ENCODE data around the gene TENM4.

The TENM4 gene

GRCh38 chr11:79047321-79047720 is 393.5 kb downstream of the TENM4 start:
- Histone ChIP-seq H3K4me3 (ENCODE audit: low read depth, low read length) (no peak overlapping the region), H3K9me3 (ENCODE audit: control insufficient read depth, insufficient read depth, low read depth, low read length) (no peaks in the 10 kb centered on the region), H3K36me3 (ENCODE audit: control insufficient read depth in 2 of 2, insufficient read depth in 1 of 2, low read length in 2 of 2) (no peaks in the 10 kb centered on the region), H3K27ac (ENCODE audit: extremely low read depth, low read depth, low read length) (no peak overlapping the region), H3K4me1 (ENCODE audit: control insufficient read depth, insufficient read depth, low read length) (no peaks in the 10 kb centered on the region)
- ChIA-PET CTCF (no interaction called here), POLR2A (no interaction called here)
- TF ChIP-seq ZNF596 (tag by site-specific recombination; IDR thresholded peaks at IDR 0.05): no peak
- no peak for TF ChIP-seq ZNF529 (tag by site-specific recombination; IDR thresholded peaks at IDR 0.05; ENCODE audit: insufficient replicate concordance)
- no peak for TF ChIP-seq IKZF3 (tag by site-specific recombination; IDR thresholded peaks at IDR 0.05)

GRCh38 chr11:79046366-79046765 is 394.5 kb downstream of the TENM4 start:
- TF ChIP-seq ZNF280D (tag by site-specific recombination; IDR thresholded peaks at IDR 0.05): no peak
- no peak for TF ChIP-seq IKZF3 (tag by site-specific recombination; IDR thresholded peaks at IDR 0.05)
- TF ChIP-seq ZBTB21 (tag by site-specific recombination; IDR thresholded peaks at IDR 0.05): peak; percentile 27; the same call in 1 of the 2 replicates
- TF ChIP-seq ATF2 (tag by site-specific recombination; IDR thresholded peaks at IDR 0.05; ENCODE audit: low read depth): 0 out of 2 replicates have a peak, but pooled peaks have one; percentile 26
- ChIA-PET CTCF (no interaction called here), POLR2A (no interaction called here)
- no peak overlapping the region for H3K27ac ChIP-seq (ENCODE audit: extremely low read depth, low read depth, low read length)
- no peak overlapping the region for H3K4me3 ChIP-seq (ENCODE audit: low read depth, low read length)
- H3K4me1 ChIP-seq (ENCODE audit: control insufficient read depth, insufficient read depth, low read length): no peaks in the 10 kb centered on the region
- H3K9me3 ChIP-seq (ENCODE audit: control insufficient read depth, insufficient read depth, low read depth, low read length): no peaks in the 10 kb centered on the region
- no peaks in the 10 kb centered on the region for H3K36me3 ChIP-seq (ENCODE audit: control insufficient read depth in 2 of 2, insufficient read depth in 1 of 2, low read length in 2 of 2)

GRCh38 chr11:79045800-79046304 is 395.0 kb downstream of the TENM4 start:
- Histone ChIP-seq H3K4me1 (ENCODE audit: control insufficient read depth, insufficient read depth, low read length) (no peaks in the 10 kb centered on the region), H3K9me3 (ENCODE audit: control insufficient read depth, insufficient read depth, low read depth, low read length) (no peaks in the 10 kb centered on the region), H3K27ac (ENCODE audit: extremely low read depth, low read depth, low read length) (no peak overlapping the region), H3K36me3 (ENCODE audit: control insufficient read depth in 2 of 2, insufficient read depth in 1 of 2, low read length in 2 of 2) (no peaks in the 10 kb centered on the region), H3K4me3 (ENCODE audit: low read depth, low read length) (no peak overlapping the region)
- CTCF ChIA-PET: no interaction called here
- POLR2A ChIA-PET: no interaction called here
- TF ChIP-seq ZFP69B (tag by site-specific recombination; IDR thresholded peaks at IDR 0.05): no peak
- TF ChIP-seq ZXDB (tag by site-specific recombination; IDR thresholded peaks at IDR 0.05): no peak
- TF ChIP-seq ZNF777 (tag by site-specific recombination; IDR thresholded peaks at IDR 0.05; ENCODE audit: borderline replicate concordance): no peak
- TF ChIP-seq ZFHX2 (tag by site-specific recombination; conservative IDR thresholded peaks at IDR 0.05): peak; percentile 93
- no peak for TF ChIP-seq ZNF121 (tag by site-specific recombination; IDR thresholded peaks at IDR 0.05)
- TF ChIP-seq ZNF16 (tag by site-specific recombination; IDR thresholded peaks at IDR 0.05; ENCODE audit: low read depth): no peak
- no peak for TF ChIP-seq ZNF324 (tag by site-specific recombination; IDR thresholded peaks at IDR 0.05)
- no peak for TF ChIP-seq ZNF148 (tag by site-specific recombination; IDR thresholded peaks at IDR 0.05; ENCODE audit: borderline replicate concordance)
- peak; percentile 77 for TF ChIP-seq EGR2 (tag by site-specific recombination; IDR thresholded peaks at IDR 0.05; ENCODE audit: low read depth)
